ENCODE measurements around the gene ARHGAP6. TPM values are rescaled to one million over a fixed set of nuclear protein-coding genes. Genes with fewer than 3 reads are reported as not detected.
A peak's percentile ranks its signal among the peaks of the same experiment; 100 is the strongest.

Gene ARHGAP6, protein sequence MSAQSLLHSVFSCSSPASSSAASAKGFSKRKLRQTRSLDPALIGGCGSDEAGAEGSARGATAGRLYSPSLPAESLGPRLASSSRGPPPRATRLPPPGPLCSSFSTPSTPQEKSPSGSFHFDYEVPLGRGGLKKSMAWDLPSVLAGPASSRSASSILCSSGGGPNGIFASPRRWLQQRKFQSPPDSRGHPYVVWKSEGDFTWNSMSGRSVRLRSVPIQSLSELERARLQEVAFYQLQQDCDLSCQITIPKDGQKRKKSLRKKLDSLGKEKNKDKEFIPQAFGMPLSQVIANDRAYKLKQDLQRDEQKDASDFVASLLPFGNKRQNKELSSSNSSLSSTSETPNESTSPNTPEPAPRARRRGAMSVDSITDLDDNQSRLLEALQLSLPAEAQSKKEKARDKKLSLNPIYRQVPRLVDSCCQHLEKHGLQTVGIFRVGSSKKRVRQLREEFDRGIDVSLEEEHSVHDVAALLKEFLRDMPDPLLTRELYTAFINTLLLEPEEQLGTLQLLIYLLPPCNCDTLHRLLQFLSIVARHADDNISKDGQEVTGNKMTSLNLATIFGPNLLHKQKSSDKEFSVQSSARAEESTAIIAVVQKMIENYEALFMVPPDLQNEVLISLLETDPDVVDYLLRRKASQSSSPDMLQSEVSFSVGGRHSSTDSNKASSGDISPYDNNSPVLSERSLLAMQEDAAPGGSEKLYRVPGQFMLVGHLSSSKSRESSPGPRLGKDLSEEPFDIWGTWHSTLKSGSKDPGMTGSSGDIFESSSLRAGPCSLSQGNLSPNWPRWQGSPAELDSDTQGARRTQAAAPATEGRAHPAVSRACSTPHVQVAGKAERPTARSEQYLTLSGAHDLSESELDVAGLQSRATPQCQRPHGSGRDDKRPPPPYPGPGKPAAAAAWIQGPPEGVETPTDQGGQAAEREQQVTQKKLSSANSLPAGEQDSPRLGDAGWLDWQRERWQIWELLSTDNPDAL (N-terminal part only)
- polyA plus RNA-seq (ENCODE audit: insufficient read length in 4 of 4) = 10 to 100 TPM; 10.1 to 16.8 (median 15.0) TPM

DNA sequence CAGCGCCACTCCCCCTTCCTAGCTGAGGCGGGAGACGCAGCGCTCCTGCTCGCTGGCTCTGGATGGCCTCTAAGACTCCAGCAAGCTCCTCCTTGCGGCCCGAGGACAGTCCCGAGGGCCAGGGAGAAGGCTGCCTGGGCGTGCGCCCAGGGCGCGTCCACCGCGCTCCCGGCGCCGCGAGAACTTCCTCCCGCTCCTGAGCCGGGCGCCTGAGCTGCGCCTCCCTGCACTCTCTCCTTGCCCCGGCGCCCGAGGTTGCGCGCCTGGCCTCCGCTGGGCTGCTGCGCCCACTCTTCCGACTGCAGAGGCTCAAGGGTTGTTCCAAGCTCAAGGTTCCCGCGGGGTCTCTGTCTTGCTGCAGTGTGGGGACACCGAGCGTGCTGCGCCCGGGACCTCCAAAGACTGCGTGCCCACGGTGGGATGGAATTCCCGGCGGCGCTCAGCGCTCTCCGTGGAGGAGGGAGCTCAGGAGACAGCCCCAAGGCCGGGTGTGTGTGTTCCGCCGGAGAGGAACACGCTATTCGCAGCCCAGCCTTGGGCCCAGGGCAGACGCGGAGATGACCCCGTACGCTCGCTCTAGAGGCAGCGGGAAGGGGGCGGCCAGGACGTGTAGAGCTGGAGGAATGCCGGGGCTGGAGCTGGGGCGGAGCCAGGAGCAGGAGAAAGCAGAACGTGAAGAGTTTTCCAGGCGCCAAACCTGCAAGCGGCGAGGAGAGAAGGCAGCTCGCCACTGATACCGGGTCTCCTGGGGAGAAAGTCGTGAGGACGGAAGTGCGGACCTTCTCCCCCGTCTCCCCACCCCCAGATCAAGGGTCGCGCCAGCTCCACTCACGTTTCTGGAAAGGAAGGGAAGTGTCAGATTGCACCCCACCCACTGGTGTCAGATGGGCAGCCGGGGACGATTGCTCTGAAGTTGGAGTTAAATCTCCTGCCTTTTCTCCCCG lies at the start of gene ARHGAP6:
TSS of gene ARHGAP6 (minus strand) at position 753 of the 944 bp plus-strand sequence. CDS start 1,092 bp downstream, outside the sequence.
- peak in 1 of 4 donors; percentile 27 for DNase-seq (ENCODE audit: low read depth in 4 of 4, low spot score in 3 of 4)

DNA sequence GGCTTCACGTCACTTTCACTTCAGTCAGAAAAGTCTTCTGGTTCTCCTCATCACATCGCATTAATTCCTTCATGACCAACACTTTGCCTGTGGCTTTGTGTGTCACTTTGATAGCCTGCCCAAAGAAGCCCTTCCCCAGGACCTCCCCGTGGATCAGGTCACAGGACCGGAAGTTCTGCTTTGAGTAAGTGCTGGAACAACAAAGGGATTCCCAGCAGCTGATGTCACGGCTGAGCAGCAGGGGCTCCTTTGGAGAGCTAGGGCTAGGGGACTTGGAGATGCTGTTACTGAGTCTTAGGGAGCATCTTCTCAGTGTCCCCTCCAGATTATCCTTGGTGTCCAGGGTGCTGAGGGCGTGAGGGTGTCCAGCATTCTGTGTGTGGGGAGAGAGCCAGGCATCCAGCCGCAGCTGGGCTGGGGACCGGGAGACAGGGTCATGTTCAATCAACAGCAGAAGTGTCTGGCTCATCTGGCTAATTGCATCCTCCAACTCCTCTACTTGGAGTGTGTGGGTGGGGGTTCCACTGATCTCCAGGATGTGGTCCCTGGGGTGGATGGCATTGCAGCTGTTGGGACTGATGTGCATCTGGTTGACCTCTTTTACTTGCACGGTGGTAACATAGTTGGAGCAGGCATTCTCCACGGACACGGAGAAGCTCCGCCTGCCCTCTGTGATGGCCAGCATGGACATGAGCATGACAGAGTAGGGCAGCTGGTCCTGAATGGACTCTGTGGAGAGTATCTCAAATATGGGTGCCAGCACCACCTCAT lies 39.2 kb upstream of the ARHGAP6 start:
- no peak for DNase-seq (ENCODE audit: low read depth in 4 of 4, low spot score in 3 of 4)

DNA sequence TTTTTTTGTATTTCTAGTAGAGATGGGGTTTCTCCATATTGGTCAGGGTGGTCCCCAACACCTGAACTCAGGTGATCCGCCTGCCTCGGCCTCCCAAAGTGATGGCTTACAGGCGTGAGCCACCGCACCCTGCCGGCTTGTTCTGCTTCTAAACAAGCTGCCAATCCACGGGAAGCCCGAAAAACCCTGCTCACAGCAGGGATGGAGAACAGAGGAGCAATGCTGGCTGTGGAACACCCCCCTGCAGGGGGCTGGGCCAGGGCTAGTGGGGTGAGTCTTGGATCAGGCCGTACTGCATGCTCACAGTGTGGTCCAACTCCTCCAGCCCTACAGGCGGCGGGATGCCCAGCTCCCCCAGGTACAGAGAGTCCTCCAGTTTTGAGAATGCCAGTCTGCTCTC lies 38.1 kb upstream of the ARHGAP6 start:
- no peak for DNase-seq (ENCODE audit: low read depth in 4 of 4, low spot score in 3 of 4)

DNA sequence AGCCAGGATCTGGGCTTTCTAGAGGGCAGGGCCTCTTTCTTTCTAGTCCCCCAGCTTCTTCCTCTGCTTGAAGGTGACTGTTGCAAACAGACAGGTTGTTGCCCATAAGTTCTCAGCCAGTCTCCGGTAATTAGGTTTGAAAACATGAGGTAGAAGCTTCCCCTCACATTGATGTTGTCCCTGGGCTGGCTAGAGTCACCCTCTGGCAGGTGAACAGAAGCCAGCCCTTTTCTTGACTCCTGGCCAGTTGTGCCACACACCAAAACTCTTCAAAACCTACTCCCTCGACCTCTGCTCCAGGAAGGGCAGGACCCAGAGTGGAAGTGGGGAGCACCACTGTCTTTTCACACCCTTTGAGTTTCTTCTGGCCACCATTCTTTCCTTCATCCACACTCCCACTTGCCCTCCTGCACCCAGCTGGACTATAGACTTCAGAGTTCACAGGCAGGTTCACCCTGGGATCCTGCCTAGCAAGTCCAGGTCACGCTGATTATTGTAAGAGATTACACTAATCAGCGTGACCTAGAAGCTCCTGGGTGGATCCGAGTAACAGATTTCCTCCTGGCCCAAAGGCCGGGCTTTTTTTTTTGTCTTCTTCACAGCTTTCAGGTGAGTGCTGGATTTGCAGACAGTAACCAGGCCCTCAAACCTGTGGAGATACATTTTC lies 37.4 kb upstream of the ARHGAP6 start:
- no peak for DNase-seq (ENCODE audit: low read depth in 4 of 4, low spot score in 3 of 4)

DNA sequence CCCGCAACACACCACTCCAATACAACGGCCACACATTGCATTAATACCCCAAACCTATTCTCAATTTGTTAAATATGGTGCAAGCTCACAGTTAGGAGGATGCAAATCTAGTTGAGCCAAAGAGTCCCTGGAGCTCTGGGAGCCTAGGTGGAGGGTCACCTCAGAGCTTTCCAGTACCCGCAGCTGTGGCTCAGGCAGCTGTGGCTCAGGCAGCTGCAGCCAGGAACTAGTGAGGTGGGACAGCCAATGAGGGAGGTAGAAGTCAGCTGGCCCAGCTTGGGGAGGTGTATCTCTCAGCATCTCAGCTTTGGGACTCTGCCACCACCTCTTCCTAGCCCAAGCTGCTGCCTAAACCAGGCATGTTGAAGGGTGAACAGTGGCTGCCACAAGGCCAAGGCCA lies 36.7 kb upstream of the ARHGAP6 start:
- DNase-seq (ENCODE audit: low read depth in 4 of 4, low spot score in 3 of 4) = no peak

DNA sequence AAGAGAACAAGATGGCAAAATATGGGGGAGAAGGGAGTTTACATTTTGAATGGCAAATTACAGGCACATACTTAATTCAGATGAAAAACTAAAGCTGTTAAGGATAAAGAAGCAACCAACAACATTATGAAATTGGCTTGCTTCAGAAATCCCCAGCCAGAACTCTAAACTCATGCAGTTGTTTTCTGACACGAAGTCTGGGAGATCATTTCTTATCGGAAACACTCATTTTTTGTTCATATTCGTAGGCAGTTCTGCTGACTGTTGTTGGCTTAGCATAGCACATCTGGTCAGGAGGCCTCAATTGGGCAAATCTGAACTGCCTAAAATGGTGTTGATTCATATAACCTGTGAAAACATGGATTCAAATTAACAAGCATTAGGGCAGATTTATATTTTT lies 33.0 kb upstream of the ARHGAP6 start:
- DNase-seq (ENCODE audit: low read depth in 4 of 4, low spot score in 3 of 4) = no peak

DNA sequence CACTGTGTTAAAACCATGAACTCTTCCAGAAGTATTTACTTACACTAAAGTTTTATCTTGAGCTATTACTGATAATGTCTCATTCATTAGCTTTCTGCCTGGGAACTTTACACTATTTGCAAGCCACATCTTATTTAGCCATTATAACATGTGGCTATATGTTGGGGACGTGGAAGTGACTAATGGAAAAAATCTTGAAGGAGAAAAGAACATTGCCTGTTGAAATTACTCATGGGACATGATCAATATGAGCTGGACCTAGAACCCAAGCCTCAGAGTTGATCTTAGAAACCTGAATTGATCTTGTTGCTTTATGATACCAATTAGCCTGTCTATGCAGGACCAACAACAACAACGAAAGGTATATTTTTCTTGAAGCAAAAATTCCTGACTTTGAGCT lies 22.5 kb upstream of the ARHGAP6 start:
- no peak for DNase-seq (ENCODE audit: low read depth in 4 of 4, low spot score in 3 of 4)

DNA sequence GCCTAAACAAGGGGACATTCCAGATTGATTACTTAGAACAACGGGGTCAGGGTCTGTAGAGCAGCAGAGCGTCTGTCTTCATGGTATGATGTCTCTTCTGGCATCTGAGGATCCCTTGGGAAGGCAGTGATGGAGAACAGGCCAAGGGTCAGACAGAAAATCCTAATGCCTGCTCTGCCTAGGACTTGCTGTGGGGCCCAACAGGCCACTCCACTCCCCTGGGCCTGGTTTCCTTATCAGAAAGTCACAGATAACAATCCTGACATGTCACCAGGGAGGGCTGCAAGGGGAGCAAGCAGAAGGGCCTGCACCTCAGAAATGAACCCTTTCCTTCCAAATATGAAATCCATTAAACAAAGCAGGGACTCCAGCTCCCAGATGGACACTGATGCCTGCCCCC lies 21.4 kb upstream of the ARHGAP6 start:
- DNase-seq (ENCODE audit: low read depth in 4 of 4, low spot score in 3 of 4) = no peak

DNA sequence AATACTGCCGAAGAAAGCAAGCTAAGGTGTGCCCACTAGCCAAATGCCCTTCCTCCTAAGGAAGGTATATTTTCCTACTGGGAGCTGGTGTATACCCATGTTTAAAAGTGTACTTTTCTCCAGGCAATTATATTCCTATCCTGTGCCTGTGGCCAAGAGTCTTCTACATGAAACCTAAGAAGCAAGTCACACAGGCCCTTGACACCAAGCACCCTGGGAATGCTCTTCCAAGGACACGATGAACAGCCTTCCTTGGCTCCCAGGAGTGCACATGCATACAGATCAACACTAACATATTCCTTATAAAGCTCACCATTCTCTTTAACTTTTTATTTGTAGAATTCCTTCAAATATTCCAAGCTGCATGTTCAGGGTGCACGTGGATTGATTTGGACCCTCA lies 17.3 kb upstream of the ARHGAP6 start:
- DNase-seq (ENCODE audit: low read depth in 4 of 4, low spot score in 3 of 4) = no peak

DNA sequence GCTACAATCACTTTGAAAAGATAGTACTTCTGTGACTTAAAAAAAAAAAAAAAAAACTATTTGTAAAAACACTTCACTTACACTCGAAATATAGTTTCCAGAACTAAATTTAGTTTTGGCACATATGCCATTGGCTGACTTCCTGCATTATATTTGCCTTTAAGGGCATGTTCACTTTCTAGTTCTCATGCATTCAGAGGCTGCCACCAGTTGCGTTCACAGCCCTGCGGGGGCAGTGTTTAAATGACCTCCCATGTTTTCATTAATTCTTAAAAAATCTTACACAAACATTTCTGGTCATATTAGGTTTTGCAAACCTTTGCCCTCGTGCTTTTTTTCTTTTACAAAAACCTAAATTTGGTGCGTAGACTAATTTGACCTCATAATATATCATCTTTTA lies 12.4 kb upstream of the ARHGAP6 start:
- DNase-seq (ENCODE audit: low read depth in 4 of 4, low spot score in 3 of 4) = no peak

DNA sequence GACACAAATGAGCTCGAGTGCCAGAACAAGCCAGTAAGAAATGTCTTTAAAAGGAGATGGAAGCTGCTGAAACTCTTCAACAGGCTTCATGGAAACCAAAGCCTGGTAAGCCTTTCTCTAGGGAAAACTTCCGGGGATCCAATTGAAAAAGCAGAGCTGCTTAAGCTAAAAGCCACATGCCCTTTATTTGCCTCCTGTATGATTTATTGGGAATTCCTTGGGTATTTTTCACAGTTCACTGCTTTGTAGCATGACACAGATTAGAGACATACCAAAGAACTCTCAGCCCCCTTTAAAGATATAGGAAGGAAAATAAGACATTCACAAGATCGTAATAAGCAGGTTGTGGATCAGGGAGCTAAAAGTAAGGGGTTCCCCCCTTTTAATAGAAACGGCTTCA lies 6.5 kb upstream of the ARHGAP6 start:
- DNase-seq (ENCODE audit: low read depth in 4 of 4, low spot score in 3 of 4) = no peak

DNA sequence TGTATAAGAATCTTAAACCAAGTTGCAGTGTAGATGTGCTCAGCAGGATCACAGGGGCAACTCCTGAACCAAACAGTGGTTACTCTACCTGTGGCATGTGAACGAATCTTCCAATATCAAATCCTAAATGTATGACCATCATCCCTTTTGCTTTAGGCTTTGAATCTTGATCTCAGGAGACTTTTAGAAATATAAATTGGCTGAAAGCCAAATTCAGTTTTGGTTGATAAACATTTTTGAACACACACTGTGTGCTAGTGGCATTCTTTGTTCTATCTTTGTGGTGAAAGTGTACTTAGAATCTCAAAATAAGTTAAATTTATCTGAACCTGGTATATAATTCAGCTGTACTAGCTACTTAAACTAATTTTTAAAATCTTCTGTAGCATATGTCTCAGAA lies 4.6 kb upstream of the ARHGAP6 start:
- DNase-seq (ENCODE audit: low read depth in 4 of 4, low spot score in 3 of 4) = no peak

DNA sequence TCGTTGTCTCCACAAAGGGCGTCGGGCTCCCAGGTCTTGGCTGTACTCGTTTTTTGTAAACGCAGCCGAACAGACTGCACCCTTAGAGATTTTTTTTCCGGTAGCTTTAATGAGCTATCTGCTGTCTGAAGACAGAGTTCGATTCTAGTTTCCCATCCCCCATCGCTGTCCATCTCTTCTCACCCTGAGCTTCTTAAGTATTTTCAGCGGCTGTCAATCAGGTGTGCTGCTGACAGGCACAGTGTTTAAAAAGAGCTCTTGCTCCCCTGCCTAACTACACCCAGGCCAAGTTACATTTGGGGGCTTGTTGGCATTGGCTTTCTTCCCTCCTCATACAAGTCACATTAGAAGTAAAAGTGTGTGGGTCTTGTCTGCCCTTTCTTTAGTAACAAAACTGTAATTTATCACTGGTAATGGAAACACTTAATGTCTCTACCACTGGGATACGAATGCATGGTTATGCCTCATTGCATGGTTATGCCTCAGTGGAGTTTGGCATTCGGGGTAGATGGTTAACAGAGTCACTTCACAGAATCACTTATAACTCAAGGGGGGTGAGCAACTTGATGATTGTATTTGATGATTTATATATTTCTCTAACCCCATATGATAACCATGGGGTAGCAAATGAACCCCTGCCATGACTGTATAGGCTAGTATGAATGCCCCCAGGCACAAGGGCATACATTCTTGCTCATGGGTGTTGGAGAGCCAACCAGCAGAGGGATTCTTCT lies 1.4 kb upstream of the ARHGAP6 start:
- peak in 1 of 4 donors; percentile 47 for DNase-seq (ENCODE audit: low read depth in 4 of 4, low spot score in 3 of 4)

DNA sequence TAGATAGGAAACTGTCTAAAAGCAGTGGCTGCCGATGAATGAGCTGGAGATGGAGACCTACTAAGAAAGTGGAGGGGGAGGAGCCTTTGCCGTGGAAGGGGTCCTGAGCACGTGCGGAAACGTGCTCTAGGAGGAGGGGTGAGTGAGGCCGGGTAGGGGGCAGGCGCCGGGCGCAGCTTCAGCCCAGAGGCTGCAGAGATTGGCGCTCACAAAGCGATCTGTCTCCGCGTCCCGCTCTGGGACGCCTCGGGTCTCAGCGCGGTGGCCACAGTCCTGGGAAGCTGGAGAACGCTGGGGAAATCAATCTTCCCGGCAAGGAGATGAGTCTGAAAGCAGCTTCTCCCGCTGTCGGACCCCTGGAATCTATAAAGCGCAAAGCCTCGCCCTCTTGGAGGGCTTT lies 444 bp upstream of the ARHGAP6 start:
- no peak for DNase-seq (ENCODE audit: low read depth in 4 of 4, low spot score in 3 of 4)

DNA sequence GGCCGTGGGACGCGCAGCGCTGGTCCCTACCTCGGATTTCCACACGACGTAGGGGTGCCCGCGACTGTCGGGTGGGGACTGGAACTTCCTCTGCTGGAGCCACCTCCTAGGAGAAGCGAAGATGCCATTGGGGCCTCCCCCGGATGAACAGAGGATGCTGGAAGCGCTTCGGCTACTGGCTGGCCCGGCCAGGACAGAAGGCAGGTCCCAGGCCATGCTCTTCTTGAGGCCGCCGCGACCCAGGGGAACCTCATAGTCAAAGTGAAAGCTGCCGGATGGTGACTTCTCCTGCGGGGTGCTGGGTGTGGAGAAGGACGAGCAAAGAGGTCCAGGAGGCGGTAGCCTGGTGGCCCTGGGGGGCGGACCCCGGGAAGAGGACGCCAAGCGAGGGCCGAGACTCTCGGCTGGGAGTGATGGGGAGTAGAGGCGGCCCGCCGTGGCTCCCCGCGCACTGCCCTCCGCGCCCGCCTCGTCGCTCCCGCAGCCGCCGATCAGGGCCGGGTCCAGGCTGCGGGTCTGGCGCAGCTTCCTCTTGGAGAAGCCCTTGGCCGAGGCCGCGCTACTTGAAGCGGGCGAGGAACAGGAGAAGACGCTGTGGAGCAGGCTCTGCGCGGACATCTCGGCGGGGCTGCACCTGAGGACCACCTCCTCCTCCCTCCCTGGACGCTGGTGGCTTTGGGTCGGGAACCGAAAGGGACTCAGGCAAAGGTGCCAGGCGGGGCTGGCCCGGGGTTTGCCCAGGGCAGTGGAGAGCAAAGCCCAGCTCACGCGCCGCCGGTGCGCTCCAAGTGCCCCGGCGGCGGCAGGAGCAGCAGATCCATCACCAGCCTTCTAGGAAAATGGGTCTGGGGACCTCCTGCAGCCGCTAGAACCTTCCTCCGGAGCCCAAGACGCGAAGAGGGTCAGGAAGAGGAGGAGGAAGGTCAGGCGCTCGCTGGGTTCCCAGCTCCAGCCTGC lies 1.2 kb downstream of the ARHGAP6 start:
- no peak for DNase-seq (ENCODE audit: low read depth in 4 of 4, low spot score in 3 of 4)

DNA sequence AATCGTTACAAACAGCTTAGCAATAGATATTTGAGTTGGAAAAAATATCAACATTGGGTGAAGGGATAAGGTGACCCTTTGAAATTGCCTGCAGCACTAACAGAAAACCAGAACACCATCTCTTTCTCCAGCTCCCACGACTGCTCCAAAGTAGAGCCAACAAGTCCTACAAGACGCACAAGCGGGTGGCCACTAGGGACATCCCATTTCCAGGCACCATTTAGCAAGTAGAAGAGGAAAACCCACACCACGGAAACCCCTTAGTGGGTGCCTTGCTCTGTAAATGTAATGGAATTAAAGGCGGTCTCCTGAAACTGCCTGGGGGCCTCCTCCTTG lies 1.9 kb downstream of the ARHGAP6 start:
- DNase-seq (ENCODE audit: low read depth in 4 of 4, low spot score in 3 of 4) = no peak

DNA sequence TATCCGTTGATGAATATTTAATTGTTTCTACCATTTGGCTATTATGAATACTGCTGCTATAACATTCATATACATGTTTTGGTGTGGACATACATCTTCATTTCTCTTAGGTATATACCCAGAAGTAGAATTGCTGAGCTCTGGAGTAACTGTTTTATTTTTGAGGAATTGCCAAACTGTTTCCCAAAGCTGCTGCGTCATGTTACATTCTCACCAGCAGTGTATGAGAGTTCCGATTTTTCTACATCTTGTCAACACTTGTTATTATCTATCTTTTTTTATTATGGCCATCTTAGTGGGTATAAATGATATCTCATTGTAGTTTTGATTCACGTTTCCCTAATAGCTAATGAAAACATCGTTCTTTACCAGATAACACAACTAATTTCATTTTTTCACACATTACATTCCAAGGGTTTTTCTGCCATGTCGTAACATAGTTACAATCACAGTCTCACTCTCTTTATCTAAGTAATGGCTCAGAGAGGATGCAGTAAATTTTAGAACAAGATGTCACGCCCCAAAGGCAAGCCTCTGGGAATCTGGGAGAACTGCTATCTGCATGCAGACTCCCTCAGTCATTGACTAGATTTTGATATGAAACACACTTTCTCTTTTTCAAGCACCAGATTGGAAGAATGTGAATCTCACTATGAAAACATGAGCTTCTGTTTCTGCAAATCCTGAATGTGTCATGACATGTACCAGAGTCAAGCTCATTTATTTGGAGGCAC lies 10.3 kb downstream of the ARHGAP6 start:
- no peak for DNase-seq (ENCODE audit: low read depth in 4 of 4, low spot score in 3 of 4)

Data from left renal pelvis (tissue), 4 donors.